IMR-90 (cell line): ENCODE measurements around the gene FADS6. TPM values are rescaled to one million over a fixed set of nuclear protein-coding genes. Genes with fewer than 3 reads are reported as not detected.

Experiments used
- ATAC-seq: fragments of 200-7000 bp; cut with Tn5 transposase; 2 replicates; pipeline ENCODE4 v1.9.1; 2020; ENCODE audit warnings: low read depth, mild to moderate bottlenecking, moderate library complexity
- BruUV-seq: library from RNA; stranded (reverse); fragments of 400-500 nt; replicated peaks from 2 replicates; lab custom pipeline; 2021; lab: Mats Ljungman, UMichigan
- CTCF ChIA-PET: fragments of 300-600 bp; formaldehyde crosslinking; extraction: SDS; loops from one replicate; lab custom pipeline; 2021; ENCODE audit warnings: antibody characterized with exemption; lab: Yijun Ruan, JAX
- POLR2A ChIA-PET: fragments of 300-600 bp; sonication (Branson Sonifier 250); formaldehyde crosslinking; loops from one replicate; lab custom pipeline; 2022; ENCODE audit warnings: antibody characterized with exemption; ENCODE audit not compliant: unreplicated experiment; lab: Charles Lee
- DNase-seq: peaks from one replicate; pipeline ENCODE4 v3.0.0; 2013
- H2AFZ ChIP-seq: replicated peaks from 2 replicates; pipeline ENCODE3; 2013; ENCODE audit warnings: low read length, mild to moderate bottlenecking; ENCODE audit not compliant: poor library complexity
- H2AK5ac ChIP-seq: 2 replicates; pipeline ENCODE4 v1.6.1; 2013; ENCODE audit warnings: low read depth, low read length, inconsistent platforms
- H2AK9ac ChIP-seq: replicated peaks from 2 replicates; pipeline ENCODE3; 2013; ENCODE audit warnings: mild to moderate bottlenecking, low read depth, low read length, moderate library complexity; ENCODE audit not compliant: poor library complexity
- H2BK120ac ChIP-seq: 2 replicates; pipeline ENCODE4 v1.6.1; 2013; ENCODE audit warnings: low read depth, low read length, inconsistent platforms
- H2BK15ac ChIP-seq: 3 replicates; pipeline ENCODE4 v1.6.1; 2013; ENCODE audit warnings: low read depth, low read length, inconsistent platforms
- H2BK20ac ChIP-seq: 2 replicates; pipeline ENCODE4 v1.6.1; 2013; ENCODE audit warnings: low read depth, mild to moderate bottlenecking, inconsistent platforms, low read length, moderate library complexity
- H2BK5ac ChIP-seq: 2 replicates; pipeline ENCODE4 v1.6.1; 2013; ENCODE audit warnings: mild to moderate bottlenecking, low read depth, low read length, inconsistent platforms; ENCODE audit not compliant: poor library complexity, severe bottlenecking
- H3K14ac ChIP-seq: replicated peaks from 2 replicates; pipeline ENCODE4 v1.6.1; 2013; ENCODE audit warnings: low read depth, low read length, inconsistent platforms
- H3K18ac ChIP-seq: 2 replicates; pipeline ENCODE4 v1.6.1; 2013; ENCODE audit warnings: low read depth, low read length, control low read depth
- H3K23ac ChIP-seq: 2 replicates; pipeline ENCODE4 v1.6.1; 2013; ENCODE audit warnings: low read depth, low read length, inconsistent platforms
- H3K27ac ChIP-seq: 2 replicates; pipeline ENCODE4 v1.5.1; 2013; ENCODE audit warnings: mild to moderate bottlenecking, control low read depth, low read length; ENCODE audit not compliant: insufficient read depth
- H3K27me3 ChIP-seq: 2 replicates; pipeline ENCODE4 v1.6.1; 2013; ENCODE audit warnings: low read length; ENCODE audit not compliant: control insufficient read depth, insufficient read depth
- H3K36me3 ChIP-seq: 2 replicates; pipeline ENCODE4 v1.6.1; 2013; ENCODE audit warnings: low read length, mixed read lengths; ENCODE audit not compliant: control insufficient read depth, insufficient read depth
- H3K4ac ChIP-seq: 2 replicates; pipeline ENCODE4 v1.6.1; 2013; ENCODE audit warnings: low read depth, low read length, inconsistent platforms
- H3K4me1 ChIP-seq: 2 replicates; pipeline ENCODE4 v1.6.1; 2013; ENCODE audit warnings: low read length, mixed read lengths; ENCODE audit not compliant: control insufficient read depth, insufficient read depth
- H3K4me2 ChIP-seq: 2 replicates; pipeline ENCODE4 v1.6.1; 2013; ENCODE audit warnings: low read depth, mild to moderate bottlenecking, control low read depth, low read length, moderate library complexity
- H3K4me3 ChIP-seq: 2 replicates; pipeline ENCODE4 v1.5.1; 2013; ENCODE audit warnings: low read depth, mild to moderate bottlenecking, control low read depth, low read length, moderate library complexity; ENCODE audit not compliant: insufficient read depth
- H3K56ac ChIP-seq: 2 replicates; pipeline ENCODE4 v1.6.1; 2013; ENCODE audit warnings: low read length, inconsistent platforms; ENCODE audit not compliant: insufficient read depth; ENCODE audit errors: extremely low read depth
- H3K79me1 ChIP-seq, 2 experiments: 2 replicates each; pipeline ENCODE4 v1.6.1; 2013; ENCODE audit warnings: low read length in 2 of 2, inconsistent platforms in 1 of 2, low read depth in 1 of 2
- H3K9ac ChIP-seq: 2 replicates; pipeline ENCODE4 v1.6.1; 2013; ENCODE audit warnings: low read depth, low read length, control low read depth
- H3K9me1 ChIP-seq: 2 replicates; pipeline ENCODE4 v1.6.1; 2013; ENCODE audit warnings: low read length, inconsistent platforms; ENCODE audit not compliant: insufficient read depth
- H3K9me3 ChIP-seq: 2 replicates; pipeline ENCODE4 v1.6.1; 2013; ENCODE audit warnings: low read length; ENCODE audit not compliant: control insufficient read depth, insufficient read depth
- H4K20me1 ChIP-seq: 2 replicates; pipeline ENCODE4 v1.6.1; 2013; ENCODE audit warnings: low read length, inconsistent platforms; ENCODE audit not compliant: insufficient read depth
- H4K5ac ChIP-seq: 2 replicates; pipeline ENCODE4 v1.6.1; 2013; ENCODE audit warnings: mild to moderate bottlenecking, low read depth, low read length, control low read depth
- H4K8ac ChIP-seq, 2 experiments: 2 replicates each; pipeline ENCODE4 v1.6.1; 2013; ENCODE audit warnings: low read depth in 2 of 2, low read length in 2 of 2, control low read depth in 1 of 2, inconsistent platforms in 1 of 2
- H4K91ac ChIP-seq: 2 replicates; pipeline ENCODE4 v1.6.1; 2013; ENCODE audit warnings: low read depth, low read length, inconsistent platforms; ENCODE audit not compliant: insufficient read depth
- BHLHE40 ChIP-seq: fragments of 150-350 bp; IDR thresholded peaks from 2 replicates; pipeline ENCODE4 v1.6.1; 2016; ENCODE audit warnings: mild to moderate bottlenecking, low read depth, low read length
- CTCF ChIP-seq: conservative IDR thresholded peaks from 2 replicates; pipeline ENCODE4 v1.5.1; 2012; ENCODE audit warnings: mild to moderate bottlenecking, low read depth, low read length, improper control_type of control experiment
- MAFK ChIP-seq: IDR thresholded peaks from 2 replicates; pipeline ENCODE4 v1.6.1; 2012; ENCODE audit warnings: low read depth, low read length, improper control_type of control experiment
- MAZ ChIP-seq: IDR thresholded peaks from 2 replicates; pipeline ENCODE4 v1.6.1; 2012; ENCODE audit warnings: low read depth, mild to moderate bottlenecking, low read length, improper control_type of control experiment, moderate library complexity, borderline replicate concordance
- POLR2A ChIP-seq: IDR thresholded peaks from 2 replicates; pipeline ENCODE4 v1.6.1; 2012; ENCODE audit warnings: mild to moderate bottlenecking, low read depth, low read length
- RAD21 ChIP-seq: IDR thresholded peaks from 2 replicates; pipeline ENCODE4 v1.6.1; 2012; ENCODE audit warnings: low read length, improper control_type of control experiment
- RFX5 ChIP-seq: IDR thresholded peaks from 2 replicates; pipeline ENCODE4 v1.8.0; 2012; ENCODE audit warnings: low read depth, mild to moderate bottlenecking, low read length, moderate library complexity
- USF2 ChIP-seq: fragments of 150-350 bp; IDR thresholded peaks from 2 replicates; pipeline ENCODE4 v1.6.1; 2017; ENCODE audit warnings: mild to moderate bottlenecking, antibody characterized with exemption, low read length, low read depth
- WGBS, 2 experiments: methylation state at CpG; one replicate each; pipeline versions ENCODE4 v1.1.5 to v1.1.7; 2013; ENCODE audit warnings: missing lambda C conversion rate in 2 of 2; ENCODE audit not compliant: insufficient read length in 1 of 2; ENCODE audit errors: extremely low coverage in 2 of 2; 5-methylcytosine and 5-hydroxymethylcytosine counted together
- dilution Hi-C: fragments of 300-500 bp; cut with HindIII; formaldehyde crosslinking; loops from one replicate; pipeline ENCODE4 v1.14.3; 2018; ENCODE audit warnings: low sequenced_read_pairs; ENCODE audit not compliant: unreplicated experiment
- in situ Hi-C: fragments of 300-500 bp; cut with MboI; formaldehyde crosslinking; loops from 3 replicates; pipeline ENCODE4 v1.14.3; 2019; ENCODE audit warnings: low sequenced_read_pairs, inconsistent platforms, mixed read lengths
- intact Hi-C: fragments of 100-400 bp; cut with micrococcal nuclease; formaldehyde crosslinking; loops from 2 replicates; pipeline ENCODE4 v1.10.0; 2022
- polyA plus RNA-seq, 3 experiments: library from polyadenylated mRNA; depleted of rRNA; stranded (reverse); fragments of >200 nt; gene quantifications; 2 replicates each; pipeline ENCODE4 v1.2.3, GENCODE V29; 2012; ENCODE audit warnings: low replicate concordance in 1 of 3
- total RNA-seq: library from RNA; depleted of rRNA; stranded (reverse); fragments of >200 nt; gene quantifications from 2 replicates; pipeline ENCODE4 v1.2.3, GENCODE V29; 2012

Gene FADS6
- total and polyA plus RNA-seq, 2 of the 4 experiments (the other 2 are of a cell fraction), result not detected

- BruUV-seq, result TSS peak; percentile 22
- Histone ChIP-seq H2AFZ (no peak overlapping the region), H2BK20ac (no peak overlapping the region), H4K8ac (no peak overlapping the region), H4K91ac (no peak overlapping the region), H2BK15ac (no peak overlapping the region), H3K4me3 (no peak overlapping the region), H2BK5ac (no peak overlapping the region), H3K9me1 (peaks cover 4% of the 10 kb centered on the region; the same call in 1 of the 2 replicates), H3K79me1 (no peaks in the 10 kb centered on the region), H2AK9ac (peak overlapping the region; percentile 70), H3K9ac (no peak overlapping the region), H3K27me3 (no peaks in the 10 kb centered on the region), H3K4ac (no peak overlapping the region), H3K56ac (no peak overlapping the region), H3K18ac (no peak overlapping the region), H3K4me2 (no peak overlapping the region), H3K9me3 (no peaks in the 10 kb centered on the region), H3K27ac (no peak overlapping the region), H3K36me3 (peaks cover 7% of the 10 kb centered on the region), H3K23ac (no peak overlapping the region), H3K4me1 (peaks cover 9% of the 10 kb centered on the region), H4K20me1 (no peaks in the 10 kb centered on the region; the same call in 1 of the 2 replicates), H2AK5ac (no peak overlapping the region), H4K5ac (no peak overlapping the region), H3K14ac (no peak overlapping the region), H2BK120ac (no peak overlapping the region)
- no peak for TF ChIP-seq CTCF
- no peak for TF ChIP-seq POLR2A
- TF ChIP-seq RFX5, result no peak
- no peak for TF ChIP-seq USF2
- no peak for TF ChIP-seq RAD21
- TF ChIP-seq BHLHE40, result no peak
- TF ChIP-seq MAFK, result no peak
- no peak for TF ChIP-seq MAZ
- DNase-seq, result no peak
- in situ Hi-C loops (no loop called here), dilution Hi-C loops (no loop called here), intact Hi-C loops (no loop called here)
- 98% methylated on average over 9 of the region's 19 CpGs; no CpG with 5 or more reads in 1 of the 2 experiments for WGBS, 2 experiments
- ChIA-PET POLR2A (no interaction called here), CTCF (no interaction called here)
- ATAC-seq, result no peak
These were observed 56.6 kb downstream of the FADS6 start for GRCh38 chr17:74836691-74837467.
